ENCODE data around the gene FRMD4A.
"Not testable (repeated sequence)": the region's sequence is repeated elsewhere in the genome, so short reads cannot be mapped to it uniquely, and the experiment has no call there.

The FRMD4A gene

DNA sequence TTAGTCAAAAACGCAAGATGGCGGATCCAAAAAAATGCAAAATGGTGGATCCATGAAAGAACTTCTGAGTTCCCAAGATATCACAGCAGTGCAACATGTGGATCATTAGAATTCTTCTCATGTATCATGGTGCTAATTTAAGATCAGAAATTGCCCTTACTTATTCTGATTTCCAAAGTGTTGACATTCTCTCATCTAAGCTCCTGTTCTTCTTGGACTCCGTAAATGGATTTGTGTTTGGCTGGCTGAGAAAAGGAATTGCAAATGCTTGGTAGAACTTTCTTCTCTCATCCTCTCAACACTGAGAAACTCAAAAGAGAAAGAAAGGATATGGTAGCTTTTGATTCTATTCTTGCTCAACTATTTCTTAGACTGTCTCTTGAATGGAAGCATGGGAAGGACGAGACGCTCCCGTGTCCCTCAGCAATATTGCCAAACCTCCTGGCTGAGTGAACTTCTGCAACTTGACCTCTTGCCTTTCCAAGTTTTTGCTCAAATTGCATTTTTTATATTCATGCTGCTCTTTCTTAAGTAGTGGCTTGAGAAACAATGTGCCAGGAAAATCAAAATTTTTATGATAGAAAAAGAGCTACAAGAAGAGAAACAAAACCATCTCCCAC lies 44.7 kb downstream of the FRMD4A start:
- DNase-seq: no peak

DNA sequence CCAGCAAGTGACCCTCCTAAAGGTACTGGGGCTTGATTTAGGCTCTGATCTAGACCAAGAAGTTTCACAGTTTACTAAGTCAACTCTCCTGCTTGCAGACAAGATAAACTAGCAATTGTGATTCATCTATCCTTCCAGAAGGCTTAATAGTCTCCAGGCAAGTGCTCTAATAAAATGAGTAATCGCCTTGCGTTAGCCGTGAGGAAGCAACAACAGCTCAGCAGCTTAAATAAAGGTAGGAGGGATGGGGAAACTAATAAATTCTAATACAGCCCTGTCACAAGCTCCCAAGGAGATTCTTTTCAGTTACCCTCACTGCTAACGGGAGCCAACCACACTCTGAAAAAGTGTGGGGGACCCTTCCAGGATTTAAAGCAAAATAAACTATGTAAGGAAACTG lies 48.4 kb downstream of the FRMD4A start:
- DNase-seq: no peak

DNA sequence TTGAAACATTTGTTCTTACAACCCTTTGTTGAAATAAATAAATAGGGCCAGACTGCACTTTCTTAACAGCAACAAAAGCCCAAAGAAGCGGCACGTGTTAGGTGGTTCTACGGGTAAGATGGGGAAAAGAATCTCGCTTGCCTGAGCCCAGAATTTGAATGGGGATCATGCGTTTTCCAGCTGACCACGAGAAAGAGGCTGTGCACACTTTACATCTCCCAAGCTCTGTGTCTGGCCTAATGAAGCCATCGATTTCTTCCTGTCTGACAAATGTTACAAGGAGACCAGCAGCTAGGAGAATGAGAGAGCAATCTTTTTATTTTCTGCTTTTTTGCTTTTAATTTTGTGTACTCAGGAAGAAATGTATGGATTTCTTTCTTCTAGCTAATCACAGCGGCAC lies 52.2 kb downstream of the FRMD4A start:
- DNase-seq: no peak

DNA sequence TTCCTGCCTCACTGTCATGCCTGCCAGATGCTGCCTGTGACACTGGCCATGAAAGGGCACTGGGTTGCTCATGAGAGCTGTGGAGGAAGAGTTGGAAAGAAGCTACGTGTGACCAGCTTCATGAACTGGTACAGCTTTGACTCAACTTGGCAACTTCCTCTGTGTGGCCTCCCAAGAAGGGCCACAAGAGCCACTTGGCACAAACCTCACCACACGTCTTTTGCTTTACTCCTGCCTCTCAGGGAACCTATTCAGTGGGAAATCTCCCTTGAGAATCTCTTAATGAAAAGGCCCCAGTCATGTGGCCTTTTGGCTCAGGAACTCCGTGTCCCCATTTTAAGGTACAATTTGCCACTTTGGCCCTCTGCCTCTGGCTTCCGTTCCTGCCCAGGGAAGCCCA lies 54.5 kb downstream of the FRMD4A start:
- DNase-seq: no peak

DNA sequence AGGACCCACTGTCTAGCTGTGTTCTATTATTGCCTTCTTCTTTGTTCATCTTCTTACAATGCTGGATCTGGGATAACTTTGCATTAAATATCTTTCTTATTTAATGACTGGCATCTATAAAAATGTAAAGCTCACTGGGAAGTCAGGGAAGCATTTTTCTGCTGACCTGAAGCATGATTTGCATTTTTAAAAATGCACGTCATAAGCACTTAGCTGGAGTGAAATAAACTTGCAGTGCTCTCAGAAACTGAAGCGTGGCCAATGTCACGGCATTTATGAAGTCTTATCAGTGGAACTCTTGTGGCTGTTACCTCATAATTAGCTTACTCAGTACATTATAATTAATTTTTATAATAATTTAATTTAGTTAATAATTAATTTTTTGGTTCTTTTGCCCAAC lies 59.1 kb downstream of the FRMD4A start:
- no peak for DNase-seq

DNA sequence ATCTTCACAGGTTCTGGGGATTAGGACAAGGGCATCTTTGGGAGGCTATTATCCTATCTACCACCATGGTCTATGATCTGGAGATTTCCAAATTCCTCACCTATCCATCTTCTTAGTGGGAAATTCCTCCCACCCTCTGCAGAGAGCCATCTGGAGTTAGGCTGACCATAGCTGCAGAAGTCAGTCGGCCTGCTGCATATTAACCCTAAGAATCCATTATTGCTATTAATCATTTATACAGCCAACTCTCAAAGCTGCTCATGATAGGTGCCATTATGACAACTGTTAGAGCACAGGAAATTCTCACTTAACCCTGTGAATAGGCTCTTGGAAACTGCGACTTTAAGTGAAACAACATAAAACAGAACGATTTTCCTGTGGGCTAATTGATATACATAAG lies 60.4 kb downstream of the FRMD4A start:
- no peak for DNase-seq

DNA sequence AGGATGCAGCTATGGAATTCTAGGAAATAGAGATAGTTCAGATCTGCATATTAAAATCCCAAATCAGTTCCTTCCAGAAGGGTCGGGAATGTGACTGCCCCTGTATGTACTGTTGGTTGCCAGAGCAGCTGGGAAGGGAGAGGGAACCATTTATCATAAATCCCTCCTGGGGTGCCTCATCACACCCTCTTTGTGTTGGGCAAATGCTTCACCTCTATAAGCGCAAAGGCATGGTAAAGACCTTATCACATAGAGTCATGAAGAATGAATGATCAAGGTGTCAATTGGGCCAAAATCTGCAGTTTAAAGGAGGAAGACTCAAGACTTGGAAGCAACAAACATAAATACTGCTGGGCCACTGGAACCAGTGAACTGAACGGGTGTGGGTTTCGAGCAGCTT lies 65.0 kb downstream of the FRMD4A start:
- DNase-seq: no peak

DNA sequence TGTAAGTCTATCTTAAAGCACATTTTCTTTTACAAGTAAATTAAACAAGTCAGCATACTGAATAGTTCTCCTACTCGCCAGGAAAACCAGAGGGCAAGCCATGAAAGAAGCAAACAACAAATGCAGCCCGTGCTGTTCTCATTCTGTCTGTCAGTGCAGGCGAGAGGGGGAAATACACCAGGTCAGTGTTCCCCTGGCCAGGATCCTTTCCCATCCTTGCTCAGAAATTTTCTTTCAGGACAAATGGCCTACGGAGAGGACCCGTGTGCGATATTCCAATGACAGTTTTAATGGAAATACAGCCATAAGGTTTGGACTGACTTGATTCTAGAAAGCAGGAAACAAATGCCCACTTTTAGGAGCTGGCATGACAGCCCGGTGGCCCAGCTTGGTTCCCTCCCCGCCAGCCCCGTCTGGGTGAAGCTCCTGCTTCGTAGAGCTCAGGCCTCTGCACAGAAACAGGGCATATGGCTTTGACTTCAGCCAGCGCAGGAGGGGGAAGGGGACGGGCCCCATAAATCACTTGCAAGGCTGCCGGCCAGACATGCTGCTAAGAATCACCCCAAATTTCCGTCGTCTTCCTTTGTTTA lies 67.8 kb downstream of the FRMD4A start:
- DNase-seq: no peak

DNA sequence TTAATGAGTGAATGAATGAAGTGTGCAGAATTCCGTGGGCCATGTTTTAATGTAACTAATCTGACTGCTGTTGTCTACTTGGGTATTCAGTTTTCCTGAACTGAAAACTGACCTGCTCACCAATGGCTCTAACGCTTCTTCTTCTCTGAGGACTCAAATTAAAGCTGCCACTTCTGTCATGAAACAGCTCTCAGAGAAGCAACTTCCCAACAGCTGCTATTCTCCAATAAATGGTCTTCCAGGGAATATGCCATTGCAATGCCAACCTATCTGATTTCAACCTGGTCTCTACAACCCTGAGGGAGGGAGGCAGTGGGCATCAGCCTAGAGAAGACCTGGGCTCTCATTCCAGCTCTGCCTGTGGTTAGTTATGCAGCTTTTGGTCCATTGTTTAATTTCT lies 69.4 kb downstream of the FRMD4A start:
- no peak for DNase-seq

DNA sequence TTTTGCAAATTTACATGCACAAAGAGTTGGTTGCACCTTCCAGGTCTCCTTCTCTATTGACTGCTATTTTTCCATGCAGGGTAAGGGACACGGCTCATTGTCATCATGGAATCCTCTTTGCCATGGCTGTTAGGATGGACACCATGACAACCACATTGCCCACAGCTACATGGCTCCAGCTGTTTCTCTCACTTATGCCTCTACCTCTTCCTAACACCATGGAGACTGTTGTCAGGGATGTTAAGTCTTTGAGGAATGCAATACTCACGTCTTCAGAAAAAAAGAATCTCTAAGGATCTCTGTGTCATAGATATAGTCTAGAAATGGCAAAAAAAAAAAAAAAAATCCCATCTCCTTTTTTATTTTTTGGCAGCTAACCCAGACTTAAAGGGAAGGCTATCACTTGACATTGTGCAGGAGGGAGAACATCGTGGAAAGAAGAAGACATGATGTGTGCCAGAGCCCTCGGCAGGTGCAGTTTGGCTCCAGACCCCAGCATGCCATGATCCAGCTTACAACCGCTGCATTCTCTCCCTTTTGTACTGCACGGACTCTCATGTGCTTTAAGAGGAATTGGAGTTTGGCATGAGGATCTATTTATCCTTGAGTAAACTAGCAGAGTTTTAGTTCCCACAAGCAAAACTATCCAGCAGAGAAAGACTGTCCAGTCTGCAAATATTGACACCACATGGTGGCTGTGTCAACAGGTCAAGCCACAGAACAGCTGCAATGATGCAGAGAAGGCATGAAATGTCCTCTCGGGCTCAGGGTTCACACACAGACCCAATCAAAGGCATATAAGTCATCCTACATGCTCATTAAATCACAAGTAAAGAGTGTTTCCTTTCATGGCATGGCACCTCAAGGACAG lies 70.8 kb downstream of the FRMD4A start:
- peak; percentile 13 for DNase-seq

DNA sequence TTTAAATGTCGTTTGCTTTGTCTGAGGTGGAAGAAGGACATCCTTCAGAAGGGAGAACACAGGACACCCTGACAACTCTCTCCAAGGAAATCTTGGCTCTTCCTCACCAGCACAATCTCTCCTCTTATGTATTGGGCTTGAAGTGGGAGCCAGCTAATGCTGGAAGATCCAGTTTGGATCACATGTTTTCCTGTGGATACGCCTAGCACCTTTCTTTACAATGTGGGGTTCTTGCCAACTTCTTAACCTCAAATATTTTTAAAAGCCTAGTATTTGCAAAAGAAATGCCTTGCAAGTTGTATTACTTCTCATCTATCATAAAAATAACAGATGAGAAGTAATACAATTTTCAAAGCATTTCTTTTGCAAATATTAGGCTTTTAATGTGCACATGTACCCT lies 76.4 kb downstream of the FRMD4A start:
- no peak for DNase-seq

DNA sequence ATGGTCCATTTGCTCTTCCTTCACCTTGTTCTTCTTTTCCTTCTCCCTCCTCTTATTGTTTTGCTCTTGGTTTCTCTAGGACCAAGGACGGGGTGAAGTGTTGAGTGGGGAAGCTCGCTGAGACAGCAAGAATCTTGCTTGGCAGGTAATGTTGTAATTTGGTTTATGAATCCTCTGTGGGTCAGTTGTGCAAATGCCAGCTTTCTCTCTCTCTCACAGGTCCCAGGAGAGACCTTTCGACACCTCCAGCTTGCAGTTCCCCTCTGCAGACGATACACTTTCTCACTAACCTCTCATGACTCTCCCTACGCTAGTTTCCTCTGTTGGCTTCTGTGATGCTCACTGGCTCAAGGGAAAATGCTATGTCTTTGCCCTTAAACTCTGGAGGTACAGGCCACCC lies 77.0 kb downstream of the FRMD4A start:
- DNase-seq: no peak

DNA sequence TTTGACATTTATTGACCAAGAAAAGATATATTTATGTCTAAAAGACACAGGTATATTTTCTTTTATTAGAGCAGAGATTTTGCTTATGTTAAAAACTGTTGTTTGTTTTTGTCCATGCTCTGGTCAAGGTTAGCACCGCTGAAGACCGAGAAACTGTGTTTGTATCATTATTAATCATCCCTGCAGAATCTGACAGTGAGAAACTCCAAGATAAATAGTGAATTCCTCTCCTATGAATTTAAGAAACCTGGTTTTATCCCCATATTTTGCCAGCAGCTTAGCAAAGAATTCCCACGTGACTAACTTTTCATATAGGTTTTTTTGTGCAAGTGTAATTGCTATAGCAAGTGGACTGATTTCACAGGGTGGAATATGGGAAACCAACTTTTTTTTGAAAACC lies 77.6 kb downstream of the FRMD4A start:
- DNase-seq: no peak

DNA sequence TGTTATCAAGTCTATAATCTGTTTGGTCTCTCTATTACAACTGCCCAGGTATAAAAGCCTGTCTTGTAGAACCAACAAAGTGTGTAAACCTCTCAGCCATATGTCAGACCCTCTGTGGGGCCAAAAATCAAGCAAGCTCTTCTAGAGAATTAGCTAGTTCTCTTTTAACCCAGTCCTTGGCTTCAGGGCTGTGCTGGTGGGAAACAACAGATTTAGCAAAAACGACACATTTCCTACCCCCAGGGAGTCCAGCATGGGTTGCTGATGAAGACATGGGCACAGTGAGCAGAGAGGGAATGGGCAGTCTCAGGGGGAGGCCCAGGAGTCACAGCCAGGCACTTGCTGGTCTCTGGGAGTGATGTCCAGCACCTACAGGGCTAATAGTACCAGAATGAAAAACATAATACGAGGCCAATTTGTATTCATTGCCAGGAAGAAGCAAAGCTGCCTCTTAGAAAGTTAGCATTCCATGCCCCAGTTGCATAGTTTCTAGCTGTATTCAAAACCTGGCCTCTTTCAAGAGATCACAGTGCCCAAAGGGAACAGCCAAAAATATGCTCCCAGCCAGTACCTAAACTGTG lies 80.1 kb downstream of the FRMD4A start:
- no peak for DNase-seq

DNA sequence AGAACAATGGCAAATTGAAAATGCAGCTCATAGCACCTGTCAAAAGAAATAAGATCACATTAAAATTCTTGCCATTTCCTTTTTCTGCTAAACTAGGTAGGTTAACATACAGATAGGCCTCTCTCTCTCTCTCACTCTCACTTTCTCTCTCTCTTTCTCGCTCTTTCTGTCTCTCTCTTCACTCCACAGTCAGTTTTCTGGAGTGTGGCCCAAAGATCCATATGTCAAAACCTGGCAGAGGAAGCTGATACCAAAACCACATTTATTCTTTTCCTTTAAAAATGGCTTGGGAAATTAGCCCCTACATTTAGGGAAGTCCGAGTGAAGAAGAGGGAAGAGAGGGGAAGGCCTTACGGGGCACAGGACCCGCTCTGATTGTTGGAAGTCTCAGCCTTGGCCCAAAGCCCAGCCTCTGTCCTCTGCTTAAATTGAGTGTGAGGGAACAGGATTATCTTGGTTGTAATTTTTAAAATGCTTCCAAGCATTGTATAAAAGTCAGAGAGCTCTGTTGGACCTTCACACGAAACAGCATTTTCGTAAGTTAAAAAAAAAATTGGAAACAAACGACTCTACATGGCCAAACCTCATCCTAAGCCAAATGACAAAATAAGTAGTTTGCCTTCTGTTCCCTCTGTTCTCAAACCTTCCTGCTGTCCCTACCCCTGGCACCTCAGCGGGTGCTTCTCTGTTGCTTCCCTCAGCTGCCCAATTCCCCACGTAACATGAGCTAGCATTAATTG lies 83.2 kb downstream of the FRMD4A start:
- no peak for DNase-seq

DNA sequence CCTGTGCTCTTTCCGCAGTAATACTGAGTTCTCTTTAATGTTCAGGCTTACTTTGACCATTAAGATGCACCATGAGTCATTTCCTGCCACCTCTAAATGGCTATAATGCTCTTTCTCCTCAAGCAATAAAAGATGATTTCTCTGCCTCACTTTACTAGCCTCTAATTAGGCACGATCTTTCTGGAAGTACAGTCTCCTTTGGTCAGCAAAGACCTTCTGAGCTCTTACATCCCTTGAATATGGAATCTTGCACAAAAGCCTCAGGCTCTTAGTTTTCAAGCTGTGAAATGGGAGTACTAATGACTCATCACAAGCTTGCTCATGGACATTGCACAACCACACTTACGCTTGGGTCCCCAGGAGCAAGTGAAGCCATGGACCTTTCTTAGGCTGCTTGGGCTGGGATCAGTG lies 85.9 kb downstream of the FRMD4A start:
- no peak for DNase-seq

DNA sequence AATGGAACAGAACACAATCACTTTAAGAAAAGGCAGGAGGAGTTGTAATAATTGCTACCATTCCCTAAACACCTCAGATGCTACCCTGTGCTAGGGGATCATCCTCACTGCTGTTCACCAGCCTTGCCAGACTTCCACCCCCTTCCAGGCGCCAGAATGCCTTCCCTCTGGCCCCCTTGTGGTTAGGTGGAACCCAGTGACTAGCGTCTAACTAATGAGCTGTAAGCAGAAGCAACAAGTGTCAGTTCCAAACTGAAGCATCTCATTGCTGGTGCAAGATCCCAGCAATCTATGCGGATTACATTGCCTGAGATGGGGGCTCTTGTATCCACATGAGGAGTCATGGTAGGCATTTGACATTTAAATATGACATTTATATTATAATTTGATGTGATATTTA lies 86.6 kb downstream of the FRMD4A start:
- DNase-seq: no peak

DNA sequence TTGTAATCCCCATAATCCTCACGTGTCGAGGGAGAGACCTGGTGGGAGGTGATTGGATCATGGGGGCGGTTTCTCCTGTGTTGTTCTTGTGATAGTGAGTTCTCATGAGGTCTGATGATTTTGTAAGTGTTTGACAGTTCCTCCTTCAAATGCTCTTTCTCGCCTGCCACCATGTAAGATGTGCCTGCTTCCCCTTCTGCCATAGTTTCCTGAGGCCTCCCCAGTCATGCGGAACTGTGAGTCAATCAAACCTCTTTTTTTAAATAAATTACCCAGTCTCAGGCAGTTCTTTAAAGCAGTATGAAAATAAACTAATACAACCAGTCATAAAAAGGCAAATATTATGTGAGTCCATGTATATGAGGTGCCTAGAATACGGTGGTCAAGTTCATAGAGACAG lies 87.5 kb downstream of the FRMD4A start:
- no peak for DNase-seq

DNA sequence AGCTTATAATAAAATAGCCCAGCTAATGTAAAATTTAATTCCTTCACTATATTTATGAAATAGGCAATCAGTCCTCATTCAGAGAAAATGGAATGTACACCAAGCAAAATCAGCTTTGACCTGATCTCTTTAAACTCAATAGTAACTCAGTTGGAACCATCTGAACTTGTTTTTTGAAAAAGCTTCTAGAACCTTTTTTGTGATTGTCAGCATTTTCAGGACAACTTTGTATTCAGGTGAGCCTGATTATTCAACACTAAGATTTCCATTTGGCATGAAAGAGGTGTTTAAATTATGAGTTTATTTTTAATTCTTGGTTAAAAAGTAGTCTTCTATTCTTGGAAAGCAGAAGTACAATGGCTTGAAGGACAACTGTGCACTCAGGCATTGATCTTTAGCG lies 89.5 kb downstream of the FRMD4A start:
- DNase-seq: no peak

DNA sequence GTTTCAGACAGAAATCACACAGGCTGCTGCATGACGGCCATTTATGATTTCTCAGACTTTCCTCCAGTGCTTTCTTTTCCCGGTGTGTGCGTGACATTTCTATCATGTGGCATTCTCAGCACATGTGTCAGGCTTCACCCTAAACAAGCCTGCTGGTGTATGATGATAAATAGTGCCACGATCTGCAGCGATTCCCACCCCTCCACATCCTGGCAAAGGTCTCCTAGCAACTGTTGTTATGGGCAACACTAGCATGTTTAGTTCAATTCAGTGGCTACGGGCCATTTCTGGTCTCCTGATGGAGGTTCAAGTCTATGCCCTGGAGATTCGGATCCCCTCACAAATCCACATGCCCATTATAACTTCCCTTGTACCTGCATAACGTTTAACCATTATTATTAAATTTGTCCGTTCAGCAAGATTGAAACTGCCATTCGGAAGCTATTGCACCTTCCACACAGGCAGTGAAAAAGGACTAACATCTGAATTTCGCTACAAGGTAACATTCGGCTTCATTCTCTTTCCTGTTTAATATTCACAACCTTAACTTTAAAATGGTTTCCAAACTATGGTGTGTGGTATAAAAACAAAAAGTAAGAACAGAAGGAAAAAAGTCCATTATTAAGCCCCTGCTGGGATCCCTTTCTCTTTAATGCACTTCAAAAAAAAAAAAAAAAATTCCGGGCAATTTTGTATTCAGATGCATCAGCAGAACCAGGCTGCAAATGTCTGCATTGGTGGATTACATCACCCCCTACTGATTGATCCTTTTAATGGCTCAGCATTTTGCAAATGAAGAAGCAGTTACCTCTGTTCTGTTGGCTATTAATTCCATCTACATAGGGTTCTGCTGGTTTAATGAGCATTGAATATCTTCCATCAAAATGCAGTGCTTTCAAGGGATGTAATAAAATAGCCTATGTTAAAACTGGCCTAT lies 90.2 kb downstream of the FRMD4A start:
- peak; percentile 4 for DNase-seq

DNA sequence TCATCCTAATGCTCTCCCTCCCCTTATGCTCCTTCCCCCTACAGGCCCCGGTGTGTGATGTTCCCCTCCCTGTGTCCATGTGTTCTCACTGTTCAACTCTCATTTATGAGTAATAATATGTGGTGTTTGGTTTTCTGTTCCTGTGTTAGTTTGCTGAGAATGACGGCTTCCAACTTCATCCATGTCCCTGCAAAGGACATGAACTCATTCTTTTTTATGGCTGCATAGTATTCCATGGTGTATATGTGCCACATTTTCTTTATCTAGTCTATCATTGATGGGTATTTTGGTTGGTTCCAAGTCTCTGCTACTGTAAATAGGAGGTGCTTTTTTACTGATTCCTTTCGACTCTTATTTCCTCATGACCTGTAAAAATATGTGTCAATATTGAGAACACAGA lies 92.1 kb downstream of the FRMD4A start:
- not testable (repeated sequence) for DNase-seq

DNA sequence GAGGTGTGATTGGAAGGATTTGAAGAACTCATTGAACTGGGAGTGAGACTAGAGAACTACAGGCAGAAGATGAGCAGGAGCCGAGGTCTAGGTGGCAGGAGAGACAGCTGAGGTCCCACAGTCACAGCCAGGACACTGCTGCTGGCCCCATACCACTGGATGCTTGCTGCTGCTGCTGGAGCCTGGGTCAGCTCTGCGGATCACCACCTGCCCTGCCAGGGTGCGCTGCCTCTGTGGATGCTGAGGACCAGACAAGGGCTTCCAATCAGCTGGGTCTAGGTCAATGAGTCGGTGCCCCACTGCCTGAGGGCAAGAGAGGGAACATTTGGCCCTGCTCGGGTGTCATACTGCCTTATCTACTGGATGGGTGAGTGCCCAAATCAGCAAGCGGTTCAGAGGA lies 94.4 kb downstream of the FRMD4A start:
- no peak for DNase-seq

Data from NCI-H748 treated with DMSO at 0.1 percent for 48 hours (cell line).